H1 (cell line): Measurements from ENCODE around the gene ARRB1. TPM values are rescaled to one million over a fixed set of nuclear protein-coding genes. Genes with fewer than 3 reads are reported as not detected.

ENCODE experiments used
- CBX5 ChIP-seq: fragments of 300-800, 300-1000 bp; sonication (generic); IDR thresholded peaks from 2 replicates; pipeline ENCODE4 v1.7.1; 2016; ENCODE audit warnings: antibody characterized with exemption, low read length, low read depth
- CHD1 ChIP-seq: IDR thresholded peaks from 2 replicates; pipeline ENCODE4 v1.6.1; 2012; ENCODE audit warnings: low read depth, low read length, improper control_type of control experiment
- CHD2 ChIP-seq: IDR thresholded peaks from 2 replicates; pipeline ENCODE4 v1.6.1; 2012; ENCODE audit warnings: low read length, improper control_type of control experiment
- EGR1 ChIP-seq: IDR thresholded peaks from 2 replicates; pipeline ENCODE4 v1.6.1; 2011; ENCODE audit warnings: low read depth, low read length, borderline replicate concordance
- RBBP5 ChIP-seq: IDR thresholded peaks from 2 replicates; pipeline ENCODE4 v1.7.1; 2012; ENCODE audit warnings: low read depth, mild to moderate bottlenecking, inconsistent platforms, low read length, moderate library complexity, borderline replicate concordance
- RXRA ChIP-seq: IDR thresholded peaks from 2 replicates; pipeline ENCODE4 v1.6.1; 2011; ENCODE audit warnings: low read depth, mild to moderate bottlenecking, low read length, moderate library complexity; ENCODE audit not compliant: insufficient read depth
- SAP30 ChIP-seq: fragments of 300-600 bp; sonication (generic); IDR thresholded peaks from 2 replicates; pipeline ENCODE4 v1.7.1; 2012; ENCODE audit warnings: low read length, moderate library complexity, mild to moderate bottlenecking, inconsistent platforms; ENCODE audit not compliant: insufficient read depth, insufficient replicate concordance
- polyA plus RNA-seq, 7 experiments: library from polyadenylated mRNA; depleted of rRNA in 3 of 7; stranded (reverse) in 5 of 7; unstranded in 2 of 7; fragments of >200 nt in 5 of 7; fragments of 200-250 nt in 2 of 7; gene quantifications; 1 replicate in 5 of 7; 2 replicates in 1 of 7; 4 replicates in 1 of 7; pipeline versions ENCODE4 v1.2.1 to v1.2.3, GENCODE V29; 2011 to 2013; ENCODE audit warnings: missing spikeins in 2 of 7, mixed read lengths in 2 of 7
- total RNA-seq: library from RNA; stranded (reverse); fragmentation: NEBNext Ultra II Directional; extraction: Animal tissue kit (Norgen Biotek cat#: 25700); gene quantifications from 2 replicates; pipeline ENCODE4 v1.2.1, GENCODE V29; 2021
- TF ChIP-seq, protein P1 (sequence below): IDR thresholded peaks from 2 replicates; pipeline ENCODE4 v1.6.1; 2012; ENCODE audit warnings: low read length, inconsistent platforms

The ARRB1 gene
- total and polyA plus RNA-seq, 2 of the 8 experiments (the other 6 are each of a cell fraction or from before 2014, with no cell fraction given) = 9.4 to 31.8 TPM

GRCh38 chr11:75281469-75282095 is 69.9 kb downstream of the ARRB1 start (continued):
- TF ChIP-seq EGR1 (no peak), SAP30 (no peak), CBX5 (no peak), RXRA (no peak), CHD2 (no peak), CHD1 (no peak), RBBP5 (no peak)
- TF ChIP-seq, protein P1, sequence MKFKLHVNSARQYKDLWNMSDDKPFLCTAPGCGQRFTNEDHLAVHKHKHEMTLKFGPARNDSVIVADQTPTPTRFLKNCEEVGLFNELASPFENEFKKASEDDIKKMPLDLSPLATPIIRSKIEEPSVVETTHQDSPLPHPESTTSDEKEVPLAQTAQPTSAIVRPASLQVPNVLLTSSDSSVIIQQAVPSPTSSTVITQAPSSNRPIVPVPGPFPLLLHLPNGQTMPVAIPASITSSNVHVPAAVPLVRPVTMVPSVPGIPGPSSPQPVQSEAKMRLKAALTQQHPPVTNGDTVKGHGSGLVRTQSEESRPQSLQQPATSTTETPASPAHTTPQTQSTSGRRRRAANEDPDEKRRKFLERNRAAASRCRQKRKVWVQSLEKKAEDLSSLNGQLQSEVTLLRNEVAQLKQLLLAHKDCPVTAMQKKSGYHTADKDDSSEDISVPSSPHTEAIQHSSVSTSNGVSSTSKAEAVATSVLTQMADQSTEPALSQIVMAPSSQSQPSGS = no peak
- TF ChIP-seq, all 59 proteins: peak for 0
